ENCODE measurements around the gene SLCO3A1.

Gene SLCO3A1

DNA sequence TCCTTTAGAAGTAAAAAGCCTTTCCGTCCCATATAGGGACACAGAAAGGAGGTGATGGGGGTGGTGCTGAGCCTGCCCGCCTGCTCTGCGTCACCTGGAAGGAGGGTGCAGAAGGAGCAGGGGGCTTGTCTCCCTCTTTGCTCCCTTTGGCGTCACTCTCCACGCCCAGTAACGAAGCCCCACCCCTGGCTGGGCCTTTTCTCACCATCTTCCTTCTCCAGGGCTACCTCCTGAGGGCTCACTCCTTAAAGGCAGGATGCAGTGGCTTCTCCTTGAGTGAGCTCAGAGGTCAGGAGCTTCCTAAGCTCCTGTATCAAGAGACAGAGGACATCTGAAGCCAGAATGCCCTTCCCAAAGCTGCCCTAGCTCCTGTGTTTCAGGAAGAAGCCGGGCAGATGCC is 31.5 kb downstream of the SLCO3A1 start:
- no peak for DNase-seq

DNA sequence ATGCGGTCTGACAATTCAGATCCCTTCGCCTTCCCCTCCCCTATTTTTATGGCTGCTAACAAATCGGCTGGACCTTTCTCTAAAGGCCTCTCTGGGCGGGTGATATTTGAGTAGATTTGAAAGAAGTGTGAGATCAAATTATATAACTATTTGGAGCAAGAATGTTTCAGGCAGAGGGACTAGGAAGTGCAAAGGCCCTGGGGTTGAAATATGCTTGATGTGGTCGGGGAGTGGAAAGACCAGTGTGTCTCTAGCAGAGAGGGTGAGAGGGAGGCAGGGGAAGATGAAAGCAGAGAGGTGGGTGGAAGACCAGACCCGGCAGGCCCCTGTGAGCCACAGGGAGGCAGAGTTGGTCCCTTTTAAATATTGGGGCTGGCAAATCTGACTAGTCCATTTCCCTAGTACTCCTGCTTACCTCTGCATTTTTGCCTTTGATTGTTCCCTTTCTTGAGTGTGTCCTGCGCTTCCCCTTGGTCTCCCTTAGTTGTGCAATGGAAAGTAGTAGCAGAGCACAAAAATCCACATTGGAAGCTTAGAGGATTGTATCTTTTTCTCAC is 32.3 kb downstream of the SLCO3A1 start:
- no peak for DNase-seq

DNA sequence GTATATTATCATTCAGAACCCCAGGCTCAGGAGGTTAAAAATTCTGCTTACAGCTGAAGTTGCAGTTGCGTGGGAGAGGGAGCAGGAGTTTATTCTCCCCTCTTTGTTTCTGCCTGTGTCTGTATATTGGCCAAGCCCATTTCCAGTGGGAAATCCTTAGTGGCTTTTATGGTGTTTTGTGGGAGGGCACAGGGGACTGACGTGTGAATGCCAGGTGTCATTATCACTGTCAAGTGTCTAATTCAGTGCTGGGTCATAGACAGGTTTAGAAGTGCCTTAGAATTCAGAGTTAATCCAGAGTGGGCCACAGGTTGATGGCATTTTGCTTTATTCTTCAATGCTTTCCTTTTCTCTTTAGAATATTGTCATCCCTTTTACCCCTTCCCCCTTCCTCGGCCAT is 33.4 kb downstream of the SLCO3A1 start:
- DNase-seq = no peak

- DNase-seq = no peak
These were observed 33.8 kb downstream of the SLCO3A1 start for GRCh38 chr15:91887321-91887720.

- DNase-seq = no peak
These were observed 34.4 kb downstream of the SLCO3A1 start for GRCh38 chr15:91887921-91888373.

GRCh38 chr15:91889111-91889815 is 35.8 kb downstream of the SLCO3A1 start:
- DNase-seq = no peak

GRCh38 chr15:91890614-91891013 is 37.1 kb downstream of the SLCO3A1 start:
- DNase-seq = no peak

DNA sequence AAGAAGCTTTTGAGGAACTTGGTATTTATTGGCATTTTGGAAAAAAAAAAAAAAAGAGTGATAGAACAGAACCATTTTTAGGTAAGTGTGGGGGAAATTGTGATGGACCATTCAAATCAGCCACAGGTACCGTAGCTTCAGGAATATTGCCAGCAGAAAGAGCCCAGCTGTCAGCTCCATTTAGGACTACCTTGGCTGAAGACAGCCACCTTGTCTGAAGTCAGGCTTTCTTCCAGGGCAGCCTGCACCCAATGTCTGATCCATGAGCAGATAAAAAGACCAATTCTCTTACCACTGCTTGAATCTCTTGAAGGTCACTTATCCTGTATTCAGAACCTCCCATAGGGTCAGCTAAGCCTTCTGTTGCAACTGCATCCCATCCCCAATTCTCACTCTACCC is 37.6 kb downstream of the SLCO3A1 start:
- no peak for DNase-seq

DNA sequence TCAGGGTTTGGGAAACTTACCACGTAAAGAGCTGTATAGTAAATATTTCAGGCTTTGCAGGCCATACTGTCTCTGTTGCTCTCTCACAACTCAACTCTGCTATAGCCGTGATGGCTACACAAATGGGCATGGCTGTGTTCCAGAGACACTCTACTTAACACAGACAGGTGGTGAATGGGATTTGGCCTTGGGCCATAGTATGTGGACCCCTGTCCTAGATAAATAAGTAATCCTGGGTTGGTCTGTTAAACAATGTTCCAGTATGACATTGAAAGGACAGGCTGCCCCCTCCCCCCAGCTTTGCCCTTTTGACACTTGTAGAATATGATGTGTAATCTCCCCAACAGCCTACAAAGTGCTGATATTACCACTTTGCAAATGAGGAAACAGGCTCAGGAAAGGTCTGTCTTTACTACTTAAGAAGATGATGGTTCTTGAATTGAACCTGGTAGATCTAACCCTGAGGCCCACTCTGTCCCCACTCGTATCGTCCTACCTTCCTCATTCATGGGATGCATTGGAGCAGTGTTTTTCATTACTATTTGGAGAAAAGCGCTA is 38.4 kb downstream of the SLCO3A1 start:
- DNase-seq = peak; percentile 37

DNA sequence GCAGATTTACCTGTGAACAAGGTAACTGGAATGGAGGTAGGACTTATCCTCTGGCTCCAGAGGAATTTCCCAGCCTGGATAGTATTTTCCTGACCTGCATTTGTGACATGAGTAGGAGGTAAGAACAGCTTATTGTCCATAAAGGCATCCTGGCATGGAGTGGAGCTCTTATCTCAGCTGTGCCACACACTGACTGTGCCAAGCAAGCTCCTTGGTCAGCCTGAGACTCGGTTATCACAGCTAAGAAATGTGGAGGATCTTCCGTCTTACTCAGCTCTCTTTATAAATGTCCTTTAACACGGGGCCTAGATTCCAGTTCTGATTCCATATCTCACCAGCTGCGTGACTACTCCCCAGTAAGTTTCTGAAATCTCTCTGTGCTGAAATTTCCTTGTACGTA is 38.9 kb downstream of the SLCO3A1 start:
- DNase-seq = no peak

GRCh38 chr15:91894606-91895005 is 41.1 kb downstream of the SLCO3A1 start:
- no peak for DNase-seq

DNA sequence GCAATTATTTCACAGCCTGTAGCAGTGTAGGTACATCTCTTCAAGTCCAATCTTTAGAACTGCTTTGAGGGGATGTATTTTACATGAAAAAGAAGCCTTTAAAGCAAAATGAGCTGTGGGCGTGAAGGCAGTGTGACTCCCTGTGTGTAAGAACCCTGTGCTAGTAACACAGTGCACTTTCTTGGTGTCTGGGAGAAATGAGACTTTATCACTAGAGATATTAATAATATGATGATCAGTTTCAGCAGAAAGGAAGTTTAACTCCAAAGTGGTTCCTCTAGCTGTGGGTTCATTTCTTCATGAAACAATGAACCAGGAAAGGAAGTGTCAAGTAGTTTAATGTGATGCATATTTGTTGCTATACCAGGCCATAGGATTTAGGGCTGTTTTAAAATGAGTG is 41.5 kb downstream of the SLCO3A1 start:
- DNase-seq = no peak

DNA sequence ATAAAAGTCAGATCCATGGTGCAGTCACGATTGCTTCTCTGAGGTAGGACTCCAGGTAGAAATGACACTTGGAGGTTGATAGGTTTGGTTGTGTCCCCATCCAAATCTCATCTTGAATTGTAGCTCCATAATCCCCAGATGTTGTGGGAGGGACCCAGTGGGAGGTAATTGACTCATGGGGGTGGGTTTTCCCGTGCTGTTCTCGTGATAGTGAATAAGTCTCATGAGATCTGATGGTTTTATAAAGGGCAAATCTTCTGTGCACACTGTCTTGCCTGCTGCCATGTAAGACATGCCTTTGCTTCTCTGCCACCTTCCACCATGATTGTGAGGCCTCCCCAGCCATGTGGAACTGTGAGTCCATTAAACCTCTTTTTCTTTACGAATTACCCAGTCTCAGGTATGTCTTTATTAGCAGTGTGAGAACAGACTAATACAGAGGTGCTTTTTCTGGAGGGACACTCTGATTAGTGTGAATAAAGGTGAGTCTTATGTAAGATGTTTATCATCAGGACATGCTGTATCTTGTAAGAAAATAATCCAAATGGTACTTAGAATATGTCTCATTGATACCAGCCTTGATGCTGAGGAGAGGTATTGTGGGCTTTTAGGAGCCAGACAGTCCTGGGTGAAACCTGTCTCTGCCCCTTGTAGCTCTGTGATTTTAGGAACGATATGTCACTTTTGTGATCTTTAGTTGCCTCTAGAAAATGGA is 43.0 kb downstream of the SLCO3A1 start:
- no peak for DNase-seq

- DNase-seq = no peak
These were observed 44.3 kb downstream of the SLCO3A1 start for GRCh38 chr15:91897585-91898372.

GRCh38 chr15:91898843-91899242 is 45.3 kb downstream of the SLCO3A1 start:
- DNase-seq = no peak

DNA sequence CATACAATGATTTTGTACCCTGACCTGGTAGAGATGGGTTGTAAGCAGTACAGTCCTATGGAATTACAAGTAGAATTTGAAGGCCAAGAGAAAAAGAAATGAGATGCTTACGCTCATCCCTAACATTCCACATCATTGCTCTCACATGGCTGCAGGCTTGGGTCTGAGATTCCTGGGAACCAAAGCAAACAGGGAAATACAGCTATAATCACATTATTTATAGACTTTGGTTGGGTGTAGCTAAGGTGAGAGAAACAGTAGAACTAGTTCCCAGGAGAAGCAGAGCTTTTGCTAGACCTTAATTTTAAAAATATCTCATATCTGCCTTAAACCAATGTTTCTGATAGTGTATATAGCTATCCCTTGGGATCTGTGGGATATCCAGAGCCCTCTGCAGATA is 51.4 kb downstream of the SLCO3A1 start:
- no peak for DNase-seq

- DNase-seq = no peak
These were observed 54.9 kb downstream of the SLCO3A1 start for GRCh38 chr15:91908391-91908790.

- DNase-seq = no peak
These were observed 55.6 kb downstream of the SLCO3A1 start for GRCh38 chr15:91909111-91909510.

GRCh38 chr15:91909574-91909973 is 56.1 kb downstream of the SLCO3A1 start:
- DNase-seq = no peak

DNA sequence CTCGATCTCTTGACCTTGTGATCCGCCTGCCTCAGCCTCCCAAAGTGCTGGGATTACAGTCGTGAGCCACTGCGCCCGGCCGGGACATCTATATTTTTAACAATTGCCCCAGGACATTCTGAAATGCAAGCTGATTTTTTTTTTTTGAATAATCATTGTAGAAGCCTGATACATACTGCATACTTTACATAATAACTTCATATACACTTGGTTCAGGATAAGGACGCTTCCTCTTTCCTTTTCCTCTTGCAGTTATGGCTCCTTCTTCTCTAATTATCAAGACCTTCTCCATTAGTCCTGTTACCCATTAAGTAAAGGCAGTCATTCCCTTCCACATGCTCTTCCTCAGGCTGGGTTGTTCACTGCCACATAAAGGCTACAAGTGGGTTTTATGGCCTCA is 58.3 kb downstream of the SLCO3A1 start:
- DNase-seq = no peak

GRCh38 chr15:91912336-91912735 is 58.8 kb downstream of the SLCO3A1 start:
- DNase-seq = no peak

GRCh38 chr15:91913560-91913959 is 60.1 kb downstream of the SLCO3A1 start:
- no peak for DNase-seq

GRCh38 chr15:91915576-91915975 is 62.1 kb downstream of the SLCO3A1 start:
- peak; percentile 66 for DNase-seq

All from NCI-H2029 treated with DMSO at 0.1 percent for 48 hours (cell line).